ENCODE data around the gene ATF5.

The ATF5 gene

DNA sequence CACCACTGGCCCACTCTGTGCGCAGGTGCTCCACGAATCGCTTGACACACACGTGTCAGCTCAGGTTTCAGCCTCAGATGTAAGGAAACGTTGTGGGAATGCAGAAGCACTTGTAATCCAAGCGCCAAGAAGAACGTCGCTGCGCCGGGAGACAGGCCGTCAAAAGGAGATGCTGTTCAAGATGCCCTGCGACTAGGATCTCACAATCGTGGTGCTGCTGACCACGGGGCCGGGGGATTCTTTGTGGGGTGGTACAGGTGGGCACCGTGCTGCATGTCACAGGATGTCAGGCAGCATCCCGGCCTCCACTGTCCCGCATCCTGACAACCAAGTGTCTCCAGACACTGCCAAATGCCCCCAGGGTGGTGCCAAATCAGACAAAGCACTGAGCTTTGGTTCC, 48.9 kb downstream of the ATF5 start:
- DNase-seq = no peak

DNA sequence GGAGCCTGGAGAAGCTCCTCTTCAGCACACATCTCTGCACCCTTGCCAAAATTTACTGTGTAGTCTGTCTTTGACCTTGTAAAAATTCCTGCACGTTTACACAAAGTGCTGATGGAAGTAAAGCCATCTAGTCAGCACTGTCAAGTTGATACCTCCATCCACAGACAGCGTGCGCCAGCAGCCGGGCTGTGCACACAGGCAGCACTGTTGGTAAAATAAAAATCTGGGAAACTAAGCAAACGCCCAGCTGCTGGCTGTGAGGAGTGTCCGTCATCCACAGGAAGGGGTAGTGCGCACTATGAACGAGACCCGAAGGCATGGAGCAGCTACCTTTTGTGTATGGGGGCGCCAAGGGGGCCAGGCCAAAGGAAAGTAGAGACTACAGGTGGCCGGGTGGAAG, 49.3 kb downstream of the ATF5 start:
- DNase-seq = no peak

DNA sequence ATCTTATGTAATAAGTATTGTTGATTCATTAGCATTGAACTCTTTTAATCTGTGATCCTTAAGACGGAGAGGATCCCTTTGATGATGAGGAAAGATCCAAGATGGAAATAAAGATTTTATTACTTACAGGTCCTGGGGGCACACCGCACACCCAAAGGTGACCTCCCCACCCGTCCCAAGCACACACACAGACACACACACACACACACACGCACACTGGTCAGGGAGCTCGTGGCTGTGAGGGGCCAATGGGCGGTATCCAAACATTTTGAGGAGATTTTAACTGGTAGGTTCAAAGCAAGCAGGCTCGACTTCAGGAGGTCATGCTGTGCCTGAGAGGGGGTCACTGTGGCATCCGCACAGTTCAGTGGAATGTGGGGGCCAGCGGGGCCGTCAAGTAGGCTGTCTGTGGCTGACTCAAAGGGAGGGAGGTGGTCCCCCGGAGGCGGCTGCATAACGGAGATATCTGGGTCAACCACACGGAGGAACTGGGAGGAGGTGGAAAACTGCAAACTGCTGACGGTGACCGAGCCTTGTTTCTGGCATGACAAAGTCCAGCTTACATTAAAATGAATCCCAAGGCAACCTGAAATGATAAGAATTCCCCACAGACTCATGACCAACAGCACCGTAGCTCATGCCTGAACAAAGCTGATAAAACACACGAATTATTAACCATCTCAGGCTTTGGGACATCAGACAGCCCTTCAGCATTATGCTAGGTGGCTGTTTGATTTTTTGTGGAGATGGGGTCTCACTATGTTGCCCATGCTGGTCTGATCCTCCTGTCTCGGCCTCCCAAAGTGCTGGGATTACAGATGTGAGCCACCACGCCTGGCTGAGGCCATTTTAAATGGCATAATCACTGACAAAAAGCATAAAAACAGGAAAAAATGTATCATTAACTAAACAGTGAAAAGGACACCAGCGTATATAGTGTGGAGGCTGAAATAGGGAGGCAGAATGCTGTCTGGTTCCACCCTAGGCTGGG, 52.9 kb downstream of the ATF5 start:
- DNase-seq = no peak
